IPS-NIHi11 (cell line): ENCODE results near the gene NRP2.
A peak's percentile ranks its signal among the peaks of the same experiment; 100 is the strongest.

Experiments
- DNase-seq: peaks from one replicate; pipeline ENCODE4 v3.0.0; 2012; ENCODE audit warnings: mixed read lengths, low spot score

Gene NRP2

DNA sequence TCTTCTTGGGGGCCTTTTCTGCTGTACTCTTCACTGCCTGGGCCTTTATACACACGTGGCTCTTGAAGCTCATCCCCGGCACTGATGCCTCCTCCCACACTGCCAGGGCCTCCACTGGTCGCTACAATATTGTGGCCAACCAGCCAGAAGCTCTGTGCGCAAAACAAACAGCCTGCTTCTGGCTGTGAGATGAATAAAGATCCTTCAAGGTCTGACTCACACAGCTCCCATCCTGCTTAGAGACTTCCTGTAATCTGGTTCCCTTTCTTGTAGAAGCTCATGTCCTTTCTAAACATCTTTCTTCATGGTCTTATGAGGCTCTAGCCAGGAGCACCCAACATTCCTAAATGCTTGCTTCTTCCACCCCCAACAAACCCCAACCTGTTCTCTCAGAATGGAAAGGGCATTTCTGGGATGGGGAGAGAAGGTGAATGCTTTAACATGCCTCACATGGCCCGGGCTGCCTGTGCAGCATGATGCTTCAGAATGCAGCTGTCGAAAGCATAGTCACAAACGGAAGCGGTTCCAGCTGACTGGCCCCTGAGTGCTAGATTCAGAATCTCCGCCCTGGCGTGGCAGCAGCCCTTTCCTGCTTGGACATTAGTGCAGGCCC is 24.6 kb downstream of the NRP2 start:
- DNase-seq = no peak

DNA sequence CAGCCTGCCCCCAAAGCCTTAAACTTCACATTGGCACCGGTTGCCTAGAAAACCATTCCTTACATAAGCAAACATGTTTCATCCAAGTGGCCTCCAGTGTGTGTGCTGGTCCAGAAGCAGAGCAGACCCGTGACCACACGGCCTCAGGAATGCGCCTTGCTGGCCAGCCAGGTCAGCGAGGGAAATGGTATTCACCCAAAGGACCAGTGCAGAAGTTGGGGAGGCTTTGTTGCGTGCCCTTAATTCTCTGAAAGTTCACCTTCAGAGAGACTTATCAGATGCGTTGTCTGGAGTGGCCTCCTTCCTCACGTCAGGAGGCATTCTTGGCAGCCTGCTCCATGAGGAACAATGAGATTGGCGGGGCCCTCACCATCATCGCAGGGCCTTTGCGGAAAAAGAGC is 25.9 kb downstream of the NRP2 start:
- DNase-seq = no peak

GRCh38 chr2:205709319-205709718 is 27.0 kb downstream of the NRP2 start:
- DNase-seq = no peak

DNA sequence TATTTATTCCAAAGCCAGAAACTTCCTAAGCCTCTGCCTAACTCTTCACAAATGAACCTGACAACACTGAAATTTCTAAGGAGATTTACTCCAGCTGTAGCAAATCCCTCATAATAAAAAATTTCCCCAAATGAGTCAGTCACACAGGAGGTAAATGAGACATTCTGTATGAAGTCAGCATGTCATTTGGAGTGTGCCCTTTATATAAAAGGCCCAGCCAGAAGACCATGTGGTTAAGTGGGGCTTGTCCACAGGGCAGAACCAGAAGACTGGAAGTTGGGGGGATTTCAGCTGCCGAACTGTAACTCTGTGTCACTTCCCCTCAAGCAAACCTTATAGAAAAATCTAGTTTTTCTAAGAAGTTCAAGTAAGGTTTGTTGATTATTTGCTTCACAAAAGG is 30.2 kb downstream of the NRP2 start:
- no peak for DNase-seq

GRCh38 chr2:205713086-205713485 is 30.8 kb downstream of the NRP2 start:
- DNase-seq = no peak

DNA sequence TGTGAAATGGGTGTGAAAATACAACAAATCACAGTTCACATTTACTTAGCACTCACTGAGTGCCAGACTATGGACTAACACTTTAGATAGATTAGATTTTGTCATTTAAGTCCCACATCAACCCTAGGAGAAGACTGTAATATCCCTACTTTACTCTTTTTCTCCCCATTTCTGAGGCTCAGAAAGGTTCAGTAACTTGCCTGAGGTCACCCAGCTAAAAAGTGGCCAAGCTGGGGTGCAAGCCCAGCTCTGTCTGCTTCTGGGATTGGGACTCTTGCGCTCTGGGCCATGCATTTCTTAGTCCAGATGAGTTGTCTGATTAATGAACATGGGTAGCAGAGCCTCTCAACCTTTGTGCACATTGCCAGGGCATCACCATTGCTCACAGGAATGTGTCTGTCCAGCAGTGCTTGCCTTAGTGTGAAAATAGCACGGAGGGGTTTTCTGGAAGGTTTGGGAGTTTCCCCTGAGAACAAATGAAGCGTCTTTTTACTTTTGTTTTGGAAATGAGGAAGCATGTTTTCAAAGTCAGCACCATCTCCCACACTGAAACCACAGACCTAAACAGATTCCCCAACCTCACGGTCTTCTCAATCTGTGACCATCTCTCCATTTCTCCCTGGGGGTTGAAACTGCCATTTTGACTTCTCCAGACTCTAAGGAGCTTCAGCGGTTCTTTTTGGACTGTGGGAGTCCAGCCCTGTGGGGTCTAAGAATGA is 31.9 kb downstream of the NRP2 start:
- no peak for DNase-seq

DNA sequence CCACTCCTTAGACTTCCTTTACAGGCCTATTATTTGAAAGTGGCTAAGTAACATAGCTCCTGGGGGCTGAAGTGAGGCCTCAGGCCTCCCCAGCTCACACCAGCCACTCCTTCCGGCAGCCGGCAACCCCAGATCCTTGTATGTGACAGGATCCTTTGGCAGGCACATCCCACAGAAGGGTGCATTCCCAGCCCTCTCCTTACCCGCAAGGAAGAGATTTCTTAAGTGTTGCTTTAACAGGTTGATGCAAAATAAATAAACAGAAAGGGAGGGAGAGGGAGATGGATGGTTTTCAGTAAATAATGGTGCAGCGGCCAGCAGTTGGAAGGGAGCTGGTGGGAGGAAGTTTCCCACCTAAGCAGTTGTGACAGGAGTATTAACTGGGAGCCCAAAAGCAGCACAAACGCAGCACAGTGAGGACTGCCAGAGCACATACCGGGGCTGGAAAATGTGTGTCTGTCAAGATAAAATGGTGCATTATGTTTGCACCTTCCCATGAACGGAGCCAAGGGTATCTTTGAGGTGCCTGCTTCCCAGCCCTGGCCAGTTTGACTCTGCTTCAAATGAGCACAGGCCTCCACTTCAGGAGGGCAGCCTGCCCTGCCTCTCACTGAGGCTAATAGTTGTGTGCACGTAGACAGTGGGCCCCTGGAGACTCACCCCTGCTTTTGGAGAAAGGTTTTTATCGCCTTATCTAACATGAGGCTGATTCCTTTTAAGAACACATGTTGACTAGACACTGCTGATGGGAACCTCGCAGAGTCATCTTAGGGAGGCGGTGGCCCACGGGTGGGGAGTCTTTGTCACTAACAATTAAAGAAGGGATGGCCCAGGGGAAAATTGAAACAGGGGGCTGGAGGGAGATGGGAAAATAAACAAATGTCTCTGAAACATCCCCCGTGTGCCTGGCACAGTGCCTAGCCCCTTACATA is 32.8 kb downstream of the NRP2 start:
- DNase-seq = no peak

- DNase-seq = peak; percentile 52
These were observed 33.7 kb downstream of the NRP2 start for GRCh38 chr2:205715831-205716525.

DNA sequence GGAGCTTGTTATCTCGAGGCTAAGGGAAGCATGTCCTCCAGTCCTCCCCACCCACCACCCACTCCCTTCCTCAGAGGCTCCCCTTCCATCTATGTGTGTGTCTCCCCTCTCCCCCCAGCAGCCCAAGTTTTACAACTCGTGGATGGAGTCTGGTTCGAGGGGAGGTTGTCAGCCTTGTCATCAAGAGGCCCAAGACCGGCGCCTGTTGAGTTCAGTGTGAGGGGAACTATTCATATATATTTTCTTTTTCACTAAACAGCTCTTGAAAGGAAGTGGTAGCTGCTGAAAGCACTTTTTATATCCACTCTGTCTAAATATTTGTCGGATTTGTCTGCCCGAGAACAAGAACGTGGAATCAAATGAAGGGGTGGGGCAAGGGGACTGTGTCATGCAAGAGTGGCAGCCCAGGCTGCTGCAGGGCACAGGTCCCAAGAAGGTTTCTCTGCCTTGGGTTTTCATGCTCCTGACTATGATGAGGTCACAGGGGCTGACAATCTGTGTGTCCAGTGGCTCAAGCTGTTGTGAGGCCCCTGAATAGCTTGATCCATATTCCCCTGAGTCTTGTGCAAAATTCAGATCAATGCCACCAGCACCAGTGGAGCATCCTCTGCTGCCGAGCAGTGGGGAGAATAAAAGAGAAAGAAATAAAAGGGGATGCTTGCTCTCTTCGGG is 35.0 kb downstream of the NRP2 start:
- DNase-seq = no peak

GRCh38 chr2:205717999-205718398 is 35.7 kb downstream of the NRP2 start:
- no peak for DNase-seq

GRCh38 chr2:205719847-205720246 is 37.5 kb downstream of the NRP2 start:
- no peak for DNase-seq

DNA sequence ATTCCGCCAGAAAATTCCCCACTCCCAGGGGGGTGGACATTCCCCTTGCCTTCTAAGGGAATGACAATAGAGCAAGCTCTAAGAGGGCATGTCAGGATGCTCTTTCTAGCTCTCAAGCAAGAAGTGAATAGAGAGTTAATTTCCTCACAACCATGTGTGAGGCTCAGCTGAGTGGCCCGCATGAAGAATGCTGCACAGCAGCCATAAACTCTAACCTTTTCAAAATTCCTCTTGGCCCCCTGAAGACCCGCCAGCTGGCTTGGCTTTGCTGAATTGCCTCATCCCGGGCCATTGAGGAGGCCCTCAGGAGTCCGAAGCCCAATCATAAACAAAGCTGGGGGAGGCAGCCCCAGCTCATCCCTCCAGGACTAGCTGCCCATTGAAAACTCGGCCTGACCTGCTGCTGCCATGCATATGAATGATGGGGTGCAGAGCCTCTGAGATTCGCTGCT is 38.2 kb downstream of the NRP2 start:
- peak; percentile 48 for DNase-seq

DNA sequence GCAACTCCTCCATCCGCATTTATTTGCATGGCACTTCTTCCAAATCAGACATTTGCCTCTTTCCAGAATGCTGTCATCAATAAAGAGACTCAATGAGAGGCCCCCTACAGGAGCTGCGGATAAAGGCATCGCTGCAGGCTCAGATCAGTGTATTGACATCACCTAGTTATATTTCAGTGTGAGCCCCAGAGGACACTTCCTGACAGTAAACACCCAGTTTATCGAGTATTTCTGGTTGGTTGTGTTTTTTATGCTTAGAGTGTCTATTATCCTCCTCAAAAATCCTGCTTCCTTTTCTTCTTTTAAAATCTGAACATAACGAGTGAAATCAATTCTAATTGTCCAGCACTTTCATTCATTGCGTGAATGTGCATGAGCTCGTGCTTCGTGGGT is 38.8 kb downstream of the NRP2 start:
- no peak for DNase-seq

DNA sequence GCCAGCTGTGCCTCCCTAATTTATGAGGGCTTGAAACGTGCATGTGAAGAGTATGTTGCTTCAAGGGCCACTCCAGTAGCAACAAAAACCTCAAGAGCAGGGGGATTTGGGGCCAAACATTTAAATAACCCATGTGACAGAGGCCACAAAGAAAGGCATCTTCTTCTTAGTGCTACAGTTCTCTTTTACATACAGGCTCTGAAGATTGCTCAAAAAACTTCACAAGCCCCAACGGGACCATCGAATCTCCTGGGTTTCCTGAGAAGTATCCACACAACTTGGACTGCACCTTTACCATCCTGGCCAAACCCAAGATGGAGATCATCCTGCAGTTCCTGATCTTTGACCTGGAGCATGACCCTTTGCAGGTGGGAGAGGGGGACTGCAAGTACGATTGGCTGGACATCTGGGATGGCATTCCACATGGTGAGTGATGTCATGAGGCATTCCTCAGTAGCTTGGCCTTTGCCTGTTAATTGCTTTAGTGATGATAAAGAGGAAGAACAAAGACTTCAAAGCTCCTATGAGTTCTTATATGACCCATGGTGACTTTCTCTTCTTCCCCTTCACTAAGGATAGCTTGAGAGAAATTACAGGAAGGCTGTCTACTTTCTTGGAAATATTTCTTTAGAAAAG is 40.1 kb downstream of the NRP2 start:
- DNase-seq = no peak

DNA sequence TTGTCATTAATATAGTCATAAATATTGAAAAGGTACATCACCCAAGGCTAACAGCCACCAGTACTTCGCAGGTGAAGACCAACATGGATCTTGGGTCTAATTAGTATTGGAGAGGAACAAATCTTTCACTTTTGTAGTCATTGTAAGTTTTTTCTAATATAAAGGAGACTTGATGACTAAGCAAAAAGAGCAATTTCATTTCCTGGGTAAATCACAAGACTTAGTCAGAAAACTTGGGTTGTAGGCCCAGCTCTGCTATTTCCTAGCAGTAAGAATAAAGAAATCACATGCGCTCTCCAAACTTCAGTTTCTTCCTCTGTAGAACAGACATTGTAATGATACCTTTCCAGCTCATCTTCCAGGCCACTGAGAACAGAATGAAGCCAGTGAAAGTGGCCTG is 40.9 kb downstream of the NRP2 start:
- DNase-seq = no peak

- no peak for DNase-seq
These were observed 42.8 kb downstream of the NRP2 start for GRCh38 chr2:205725059-205725458.

GRCh38 chr2:205726506-205726905 is 44.2 kb downstream of the NRP2 start:
- DNase-seq = no peak

- no peak for DNase-seq
These were observed 44.9 kb downstream of the NRP2 start for GRCh38 chr2:205727174-205727573.

GRCh38 chr2:205728366-205728765 is 46.1 kb downstream of the NRP2 start:
- DNase-seq = no peak

DNA sequence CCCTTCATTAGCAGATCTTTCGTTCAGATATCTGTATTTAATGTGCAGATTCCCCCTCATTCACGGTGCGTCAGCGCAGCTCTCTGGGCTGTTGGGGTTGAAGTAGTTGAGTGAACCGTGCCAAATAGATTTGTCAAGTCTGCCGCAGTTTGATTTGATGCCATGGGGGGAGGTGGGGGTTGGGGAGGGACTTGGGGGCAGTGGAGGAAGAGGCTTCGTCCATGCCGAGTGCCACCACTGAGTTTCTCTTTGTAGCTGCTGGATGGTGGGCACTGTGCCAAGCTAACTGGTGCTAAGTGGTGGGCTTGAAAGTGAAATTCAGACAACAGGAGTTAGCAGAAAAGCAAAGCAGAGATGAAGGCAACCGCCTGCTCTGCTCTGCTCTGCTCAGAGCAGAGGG is 47.9 kb downstream of the NRP2 start:
- DNase-seq = no peak
